NCI-H1417 (cell line): ENCODE results near the gene SPSB4.

ENCODE experiments used
- DNase-seq, 3 experiments: peaks; one replicate each; lab custom pipeline; 2025; lab: John Stamatoyannopoulos, UW

The SPSB4 gene

GRCh38 chr3:141052201-141053069, 1.3 kb downstream of the SPSB4 start:
- DNase-seq = peak in 2 of 3 experiments; percentile 45 to 68

GRCh38 chr3:141055136-141055535, 4.0 kb downstream of the SPSB4 start:
- DNase-seq = no peak

GRCh38 chr3:141055536-141056445, 4.6 kb downstream of the SPSB4 start:
- no peak for DNase-seq

GRCh38 chr3:141056751-141057171, 5.6 kb downstream of the SPSB4 start:
- peak in 2 of 3 experiments; percentile 20 to 31 for DNase-seq

- DNase-seq = no peak
Measured at GRCh38 chr3:141057436-141057835, 6.3 kb downstream of the SPSB4 start.

GRCh38 chr3:141057946-141058800, 7.0 kb downstream of the SPSB4 start:
- no peak for DNase-seq

DNA sequence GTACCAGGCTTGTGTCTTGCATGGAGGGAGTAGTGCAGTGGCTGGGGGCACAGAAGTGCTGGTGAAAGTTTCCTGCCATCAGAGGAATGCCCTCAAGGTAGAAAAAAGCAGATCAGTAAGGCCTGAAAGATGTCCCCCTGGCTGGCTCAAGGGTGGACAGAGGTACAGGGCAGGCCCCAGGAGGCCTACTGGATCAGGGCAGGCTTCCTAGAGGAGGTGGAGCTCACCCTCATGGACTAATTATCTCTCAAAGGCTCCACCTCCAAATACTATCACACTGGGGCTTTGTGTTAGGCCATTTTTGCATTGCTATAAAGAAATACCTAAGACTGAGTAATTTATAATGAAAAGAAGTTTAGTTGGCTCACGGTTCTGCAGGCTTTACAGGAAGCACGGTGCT, 7.8 kb downstream of the SPSB4 start:
- no peak for DNase-seq

DNA sequence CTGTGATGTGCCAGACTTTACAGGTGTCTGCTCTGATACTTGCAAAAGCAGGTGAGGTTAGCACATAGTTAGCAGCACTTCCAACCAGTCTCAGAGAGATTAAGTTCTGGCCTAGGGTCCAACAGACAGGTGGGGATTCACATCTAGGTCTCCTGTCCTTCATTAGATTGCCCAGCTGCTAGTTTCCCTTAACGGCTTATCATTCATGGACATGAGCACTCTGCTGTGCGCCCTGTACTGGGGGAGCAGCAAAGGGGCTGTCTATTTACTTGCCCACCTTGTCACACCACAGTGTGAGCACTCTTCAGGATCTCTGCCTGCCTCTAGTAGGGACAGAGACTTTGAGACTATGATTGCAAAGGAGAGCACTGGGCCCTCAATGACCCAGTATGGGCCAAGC, 8.7 kb downstream of the SPSB4 start:
- no peak for DNase-seq

- no peak for DNase-seq
Measured at GRCh38 chr3:141060327-141060726, 9.2 kb downstream of the SPSB4 start.

GRCh38 chr3:141063831-141064230, 12.7 kb downstream of the SPSB4 start:
- no peak for DNase-seq

DNA sequence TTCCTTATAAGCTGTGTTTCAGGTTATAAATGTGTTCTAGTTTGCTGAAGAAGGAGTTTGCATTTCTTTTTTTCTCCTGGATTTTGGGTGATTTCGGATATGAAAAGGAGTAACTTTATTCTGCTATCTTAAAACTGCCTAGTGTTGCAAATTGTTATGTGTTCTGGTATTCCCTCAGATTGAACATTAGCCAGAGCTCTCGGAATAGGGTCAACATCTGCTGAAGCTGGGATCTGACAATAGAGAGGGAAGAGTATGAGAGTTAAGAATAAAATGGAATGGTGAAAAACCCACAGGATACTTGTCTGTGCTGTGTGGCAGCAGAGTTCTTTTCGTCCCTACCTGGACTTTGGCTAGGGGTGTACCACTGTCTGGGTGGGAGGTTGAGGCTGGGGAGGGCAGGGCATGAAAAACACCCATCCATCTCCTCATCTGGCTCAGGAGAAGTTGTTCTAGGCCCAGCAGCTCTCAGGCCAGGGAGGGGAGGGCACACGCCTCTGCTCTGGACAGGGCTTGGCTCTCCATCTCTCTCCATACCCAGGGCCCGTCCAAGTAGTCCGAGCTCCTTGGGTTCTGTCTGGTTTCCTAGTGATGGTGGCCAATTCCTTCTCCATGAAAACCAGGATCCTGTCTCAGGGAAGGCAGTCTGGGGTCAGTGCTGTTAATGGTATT, 13.2 kb downstream of the SPSB4 start:
- no peak for DNase-seq

- no peak for DNase-seq
Measured at GRCh38 chr3:141065258-141065657, 14.1 kb downstream of the SPSB4 start.

DNA sequence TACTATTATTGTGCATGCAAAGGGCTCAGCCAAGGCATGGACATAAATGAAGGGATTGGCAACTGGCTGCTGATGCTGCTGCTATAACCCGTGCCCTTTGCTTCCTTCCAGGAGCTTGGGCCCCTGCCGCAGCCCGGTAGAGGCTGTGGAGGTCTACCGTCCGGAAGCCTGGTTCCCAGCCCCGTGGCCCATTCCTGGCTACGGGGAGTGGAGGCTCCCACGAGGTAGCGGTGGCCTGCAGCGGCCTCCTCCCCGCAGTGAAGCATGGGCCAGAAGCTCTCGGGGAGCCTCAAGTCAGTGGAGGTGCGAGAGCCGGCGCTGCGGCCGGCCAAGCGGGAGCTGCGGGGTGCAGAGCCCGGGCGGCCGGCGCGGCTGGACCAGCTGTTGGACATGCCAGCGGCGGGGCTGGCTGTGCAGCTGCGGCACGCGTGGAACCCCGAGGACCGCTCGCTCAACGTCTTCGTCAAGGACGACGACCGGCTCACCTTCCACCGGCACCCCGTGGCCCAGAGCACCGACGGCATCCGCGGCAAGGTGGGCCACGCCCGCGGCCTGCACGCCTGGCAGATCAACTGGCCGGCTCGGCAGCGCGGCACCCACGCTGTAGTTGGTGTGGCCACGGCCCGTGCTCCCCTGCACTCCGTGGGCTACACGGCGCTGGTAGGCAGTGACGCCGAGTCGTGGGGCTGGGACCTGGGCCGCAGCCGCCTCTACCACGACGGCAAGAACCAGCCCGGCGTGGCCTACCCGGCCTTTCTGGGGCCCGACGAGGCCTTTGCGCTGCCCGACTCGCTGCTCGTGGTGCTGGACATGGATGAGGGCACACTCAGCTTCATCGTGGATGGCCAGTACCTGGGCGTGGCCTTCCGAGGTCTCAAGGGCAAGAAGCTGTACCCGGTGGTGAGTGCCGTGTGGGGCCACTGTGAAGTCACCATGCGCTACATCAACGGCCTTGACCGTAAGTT, 15.0 kb downstream of the SPSB4 start:
- DNase-seq = no peak

GRCh38 chr3:141067206-141067974, 16.2 kb downstream of the SPSB4 start:
- DNase-seq = peak in 1 of 3 experiments; percentile 12

DNA sequence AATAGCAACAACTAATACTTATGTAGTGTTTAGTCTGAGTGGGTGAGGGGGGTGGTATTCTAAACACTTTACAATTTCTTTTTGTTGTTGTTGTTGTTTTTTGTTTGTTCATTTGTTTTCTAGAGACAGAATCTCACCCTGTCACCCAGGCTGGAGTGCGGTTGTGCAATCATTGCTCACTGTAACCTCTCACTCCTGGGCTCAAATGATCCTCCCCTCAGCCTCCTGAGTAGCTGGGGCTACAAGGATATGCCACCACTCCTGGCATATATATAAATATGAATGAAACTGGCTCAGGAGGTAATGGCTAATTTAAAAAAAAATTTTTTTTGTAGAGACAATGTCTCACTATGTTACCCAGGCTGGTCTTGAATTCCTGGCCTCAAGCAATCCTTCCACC, 19.1 kb downstream of the SPSB4 start:
- no peak for DNase-seq

- no peak for DNase-seq
Measured at GRCh38 chr3:141070727-141071357, 19.7 kb downstream of the SPSB4 start.

DNA sequence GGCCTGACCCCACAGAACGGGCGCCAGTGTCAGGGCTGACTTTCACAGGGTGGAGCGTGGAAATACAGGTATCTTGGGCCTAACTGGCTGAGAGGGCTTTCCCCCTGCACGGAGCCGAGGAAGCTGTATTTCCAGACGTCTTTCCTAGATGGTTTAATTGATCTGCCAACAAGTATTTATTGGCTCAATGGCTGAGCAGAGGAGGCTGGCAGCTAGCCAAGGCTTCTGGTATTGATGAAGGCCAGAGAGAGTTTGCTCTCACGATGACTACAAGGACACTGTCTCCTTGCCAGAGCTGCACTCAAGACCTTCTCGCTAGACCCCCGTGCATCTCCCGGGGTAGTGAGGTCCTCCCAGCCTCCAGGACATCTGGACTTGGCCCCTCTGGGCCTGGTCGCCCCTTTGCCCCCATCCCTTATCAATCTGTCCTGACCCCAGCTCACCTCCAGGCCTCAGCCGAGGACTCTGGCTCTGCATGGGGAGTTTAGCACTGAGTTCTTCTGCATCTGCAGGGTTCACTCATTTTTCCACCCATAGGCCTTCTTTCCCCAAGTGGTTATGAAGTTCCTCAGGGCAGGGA, 20.6 kb downstream of the SPSB4 start:
- DNase-seq = peak in 1 of 3 experiments; percentile 5

GRCh38 chr3:141072950-141073349, 21.8 kb downstream of the SPSB4 start:
- no peak for DNase-seq
